HCT116 (cell line): ENCODE measurements around the gene CNGA3. TPM values are rescaled to one million over a fixed set of nuclear protein-coding genes. Genes with fewer than 3 reads are reported as not detected.

Experiments
- ATAC-seq: fragments of 200-7000 bp; cut with Tn5 transposase; 2 replicates; pipeline ENCODE4 v1.9.1; 2020; ENCODE audit warnings: mild to moderate bottlenecking, moderate library complexity
- BruUV-seq: library from RNA; stranded (reverse); fragments of 400-500 nt; replicated peaks from 2 replicates; lab custom pipeline; 2021; lab: Mats Ljungman, UMichigan
- CTCF ChIA-PET: fragments of 300-600 bp; sonication (Branson Sonifier 250); formaldehyde crosslinking; loops from one replicate; lab custom pipeline; 2021; ENCODE audit warnings: antibody characterized with exemption; lab: Charles Lee
- POLR2A ChIA-PET: fragments of 300-600, 350-600 bp; sonication (Branson Sonifier 250); formaldehyde crosslinking; loops from one replicate; lab custom pipeline; 2021; ENCODE audit warnings: antibody characterized with exemption; lab: Charles Lee
- RAD21 ChIA-PET, 2 experiments: fragments of 300-600 bp; sonication (Branson Sonifier 250); formaldehyde crosslinking; loops; one replicate each; lab custom pipeline; 2023; ENCODE audit warnings: low total read pairs in 2 of 2; ENCODE audit not compliant: uncharacterized antibody in 2 of 2, unreplicated experiment in 2 of 2, low non-redundant PET in 1 of 2; lab: Charles Lee
- DNase-seq: peaks from one replicate; pipeline ENCODE4 v3.0.0-alpha.2; 2010; ENCODE audit warnings: low read depth, low spot score
- H2AFZ ChIP-seq: fragments of 200-600 bp; shearing (Covaris generic), sonication (generic); 2 replicates; pipeline ENCODE4 v1.6.1; 2017; ENCODE audit warnings: low read depth, mixed run types, mixed read lengths, antibody characterized with exemption, low read length; ENCODE audit not compliant: poor library complexity, severe bottlenecking
- H3K27ac ChIP-seq: 2 replicates; pipeline ENCODE4 v1.5.1; 2012; ENCODE audit warnings: low read depth, low read length
- H3K27me3 ChIP-seq: fragments of 200-600 bp; sonication (generic); 2 replicates; pipeline ENCODE4 v1.6.1; 2016; ENCODE audit warnings: mixed run types, low read length, mixed read lengths; ENCODE audit not compliant: insufficient read depth
- H3K36me3 ChIP-seq, 2 experiments: fragments of 200-500 bp in 1 of 2; fragments of 200-600 bp in 1 of 2; sonication (Bioruptor generic) in 1 of 2; sonication (generic) in 1 of 2; 2 replicates each; pipeline versions ENCODE4 v1.5.1 to v1.6.1; 2014 to 2016; ENCODE audit warnings: low read length in 2 of 2, inconsistent platforms in 1 of 2, mixed read lengths in 1 of 2, mixed run types in 1 of 2; ENCODE audit not compliant: insufficient read depth in 2 of 2, control insufficient read depth in 1 of 2
- H3K4me1 ChIP-seq, 2 experiments: fragments of 200-600 bp in 1 of 2; sonication (generic) in 1 of 2; 2 replicates each; pipeline versions ENCODE4 v1.5.1 to v1.6.1; 2012 to 2017; ENCODE audit warnings: low read length in 2 of 2, inconsistent platforms in 1 of 2, mild to moderate bottlenecking in 1 of 2, mixed read lengths in 1 of 2, mixed run types in 1 of 2, moderate library complexity in 1 of 2; ENCODE audit not compliant: insufficient read depth in 2 of 2, control insufficient read depth in 1 of 2
- H3K4me2 ChIP-seq: fragments of 200-600 bp; sonication (generic); 2 replicates; pipeline ENCODE4 v1.6.1; 2017; ENCODE audit warnings: mixed run types, low read length, mixed read lengths
- H3K4me3 ChIP-seq, 2 experiments: fragments of 200-600 bp in 1 of 2; sonication (generic) in 1 of 2; replicated peaks in 1 of 2; 2 replicates each; pipeline ENCODE4 v1.5.1; 2011 to 2016; ENCODE audit warnings: low read length in 2 of 2, control low read depth in 1 of 2, low read depth in 1 of 2, mild to moderate bottlenecking in 1 of 2, mixed read lengths in 1 of 2, mixed run types in 1 of 2
- H3K79me2 ChIP-seq: fragments of 200-600 bp; sonication (generic); 2 replicates; pipeline ENCODE4 v1.6.1; 2017; ENCODE audit warnings: mild to moderate bottlenecking, mixed run types, low read length, moderate library complexity, mixed read lengths; ENCODE audit not compliant: insufficient read depth
- H3K9ac ChIP-seq: fragments of 200-600 bp; sonication (generic); 2 replicates; pipeline ENCODE4 v1.6.1; 2016; ENCODE audit warnings: low read length, mixed read lengths
- H3K9me2 ChIP-seq: fragments of 200-600 bp; sonication (generic), shearing (Covaris generic); 2 replicates; pipeline ENCODE4 v1.6.1; 2017; ENCODE audit warnings: mixed run types, mild to moderate bottlenecking, moderate library complexity; ENCODE audit not compliant: insufficient read depth
- H3K9me3 ChIP-seq, 2 experiments: fragments of 200-500 bp in 1 of 2; fragments of 200-600 bp in 1 of 2; sonication (Bioruptor generic) in 1 of 2; sonication (generic) in 1 of 2; 2 replicates each; pipeline ENCODE4 v1.6.1; 2014 to 2017; ENCODE audit warnings: low read length in 2 of 2, mixed read lengths in 2 of 2, inconsistent platforms in 1 of 2, low read depth in 1 of 2, mild to moderate bottlenecking in 1 of 2, mixed run types in 1 of 2, moderate library complexity in 1 of 2; ENCODE audit not compliant: control insufficient read depth in 1 of 2, insufficient read depth in 1 of 2
- H4K20me1 ChIP-seq: fragments of 200-600 bp; sonication (generic), shearing (Covaris generic); 2 replicates; pipeline ENCODE4 v1.6.1; 2017; ENCODE audit warnings: mixed run types, mild to moderate bottlenecking, moderate library complexity; ENCODE audit not compliant: insufficient read depth
- ATF3 ChIP-seq: IDR thresholded peaks from 2 replicates; pipeline ENCODE4 v1.6.1; 2012
- CBX3 ChIP-seq: IDR thresholded peaks from 2 replicates; pipeline ENCODE4 v1.6.1; 2012; ENCODE audit warnings: low read depth
- EGR1 ChIP-seq: IDR thresholded peaks from 2 replicates; pipeline ENCODE4 v1.6.1; 2012; ENCODE audit warnings: low read depth
- ELF1 ChIP-seq: IDR thresholded peaks from 2 replicates; pipeline ENCODE4 v1.6.1; 2012; ENCODE audit warnings: low read depth, borderline replicate concordance
- EZH2 ChIP-seq: fragments of 200-600 bp; sonication (generic); IDR thresholded peaks from 2 replicates; pipeline ENCODE4 v1.6.1; 2017; ENCODE audit warnings: antibody characterized with exemption, mixed run types
- FOSL1 ChIP-seq: IDR thresholded peaks from 2 replicates; pipeline ENCODE4 v1.6.1; 2012; ENCODE audit warnings: low read depth
- JUND ChIP-seq: IDR thresholded peaks from 2 replicates; pipeline ENCODE4 v1.6.1; 2012
- MAX ChIP-seq: IDR thresholded peaks from 2 replicates; pipeline ENCODE4 v1.6.1; 2012
- POLR2A ChIP-seq: IDR thresholded peaks from 2 replicates; pipeline ENCODE4 v1.7.0; 2011; ENCODE audit warnings: borderline replicate concordance; ENCODE audit not compliant: insufficient read depth, insufficient read length; ENCODE audit errors: extremely low read depth
- POLR2AphosphoS5 ChIP-seq: IDR thresholded peaks from 2 replicates; pipeline ENCODE4 v1.6.1; 2011; ENCODE audit warnings: mild to moderate bottlenecking, low read depth, low read length, moderate library complexity
- RAD21 ChIP-seq: IDR thresholded peaks from 2 replicates; pipeline ENCODE4 v1.6.1; 2012; ENCODE audit warnings: low read depth, mild to moderate bottlenecking
- REST ChIP-seq: IDR thresholded peaks from 2 replicates; pipeline ENCODE4 v1.6.1; 2012; ENCODE audit warnings: low read depth
- SIN3A ChIP-seq: IDR thresholded peaks from 2 replicates; pipeline ENCODE4 v1.6.1; 2012; ENCODE audit warnings: low read depth
- SP1 ChIP-seq: IDR thresholded peaks from 2 replicates; pipeline ENCODE4 v1.6.1; 2012; ENCODE audit warnings: low read depth
- SRF ChIP-seq: IDR thresholded peaks from 2 replicates; pipeline ENCODE4 v1.6.1; 2012; ENCODE audit warnings: low read depth
- TCF7L2 ChIP-seq: IDR thresholded peaks from 2 replicates; pipeline ENCODE4 v1.7.0; 2011; ENCODE audit warnings: borderline replicate concordance, inconsistent platforms; ENCODE audit not compliant: insufficient read depth, insufficient read length; ENCODE audit errors: extremely low read depth
- ZBTB33 ChIP-seq: IDR thresholded peaks from 2 replicates; pipeline ENCODE4 v1.6.1; 2011; ENCODE audit warnings: mild to moderate bottlenecking, low read length, moderate library complexity; ENCODE audit not compliant: insufficient replicate concordance; ENCODE audit errors: extremely low read depth
- ZFX ChIP-seq: fragments of 450-650 bp; IDR thresholded peaks from 2 replicates; pipeline ENCODE4 v1.6.1; 2017
- ZNF274 ChIP-seq: fragments of 200-500 bp; sonication (Bioruptor generic); IDR thresholded peaks from 2 replicates; pipeline ENCODE4 v1.6.1; 2014; ENCODE audit warnings: mild to moderate bottlenecking, low read depth, low read length, inconsistent platforms
- intact Hi-C: fragments of 100-400 bp; cut with micrococcal nuclease; formaldehyde crosslinking; loops from 2 replicates; pipeline ENCODE4 v1.10.0; 2022
- total RNA-seq: library from RNA; stranded (reverse); gene quantifications from one replicate; pipeline ENCODE4 v1.2.1, GENCODE V29; 2021; ENCODE audit not compliant: unreplicated experiment

The CNGA3 gene
- total RNA-seq, 1 experiment from 2014 or later, result not detected

GRCh38 chr2:98399140-98399539 lies 52.9 kb downstream of the CNGA3 start:
- RAD21 ChIA-PET, result no interaction called here
- DNase-seq (no peak), ATAC-seq (no peak)
- Histone ChIP-seq H3K4me1 (no peaks in the 10 kb centered on the region), H3K79me2 (no peaks in the 10 kb centered on the region), H2AFZ (no peak overlapping the region), H3K9me2 (no peaks in the 10 kb centered on the region), H3K27me3 (peaks cover 28% of the 10 kb centered on the region), H3K9ac (no peak overlapping the region)
- POLR2A ChIA-PET, result no interaction called here
- no peak for TF ChIP-seq JUND
- TF ChIP-seq ZFX, result no peak
- no peak for TF ChIP-seq ATF3
- TF ChIP-seq REST, result no peak
- TF ChIP-seq FOSL1, result no peak
- no peak for TF ChIP-seq TCF7L2
- TF ChIP-seq POLR2AphosphoS5, result no peak
- TF ChIP-seq ELF1, result no peak
- no peak for TF ChIP-seq POLR2A
- no peak for TF ChIP-seq RAD21
- no peak for TF ChIP-seq MAX
- no peak for TF ChIP-seq SIN3A
- TF ChIP-seq SP1, result no peak
- no peak for TF ChIP-seq ZBTB33
- no peak for TF ChIP-seq CBX3
- TF ChIP-seq SRF, result no peak
- no peak for TF ChIP-seq EZH2
- TF ChIP-seq ZNF274, result no peak
- TF ChIP-seq EGR1, result no peak
- TF ChIP-seq, all 23 proteins: peak for 0
- BruUV-seq, result no TSS peak
- CTCF ChIA-PET, result no interaction called here
- H3K27ac ChIP-seq, result no peak overlapping the region
- H3K4me3 ChIP-seq, result no peak overlapping the region
- no peak overlapping the region for H3K4me2 ChIP-seq
- no peaks in the 10 kb centered on the region for H3K9me3 ChIP-seq
- no peaks in the 10 kb centered on the region for H3K36me3 ChIP-seq
- intact Hi-C loops, result no loop called here
- H4K20me1 ChIP-seq, result no peaks in the 10 kb centered on the region
